Body of pancreas (tissue), 4 donors: Measurements from ENCODE around the gene PRKG1.

Source experiments
- CTCF ChIP-seq, 7 experiments: fragments of 450-650 bp in 4 of 7; fragments of 200-600 bp in 3 of 7; sonication (generic) in 3 of 7; IDR thresholded peaks; one replicate each; pipeline ENCODE4 v1.5.1; 2016 to 2019; ENCODE audit warnings: antibody characterized with exemption in 7 of 7
- POLR2A ChIP-seq, 3 donors: fragments of 450-650 bp; IDR thresholded peaks; one replicate each; pipeline ENCODE4 v1.6.1; 2016; ENCODE audit warnings: antibody characterized with exemption in 3 of 3, mild to moderate bottlenecking in 2 of 3

- TF ChIP-seq CTCF (IDR thresholded peaks at IDR 0.05) (no peak), POLR2A (IDR thresholded peaks at IDR 0.05) (no peak)
These were observed 835.9 kb downstream of the PRKG1 start for GRCh38 chr10:51910189-51910588.
